H1 (cell line): ENCODE measurements around the gene LOXL1. TPM values are rescaled to one million over a fixed set of nuclear protein-coding genes. Genes with fewer than 3 reads are reported as not detected.
"Not testable (repeated sequence)": the region's sequence is repeated elsewhere in the genome, so short reads cannot be mapped to it uniquely, and the experiment has no call there.

Experiments
- CTCF ChIA-PET: fragments of 300-600 bp; sonication (Branson Sonifier 250); formaldehyde crosslinking; loops from one replicate; lab custom pipeline; 2021; ENCODE audit not compliant: partially characterized antibody; lab: Charles Lee
- POLR2A ChIA-PET: fragments of 300-600 bp; sonication (Branson Sonifier 250); formaldehyde crosslinking; loops from one replicate; lab custom pipeline; 2021; ENCODE audit warnings: inconsistent platforms; ENCODE audit not compliant: partially characterized antibody; lab: Charles Lee
- DNase-seq, 2 experiments: peaks; one replicate each; pipeline versions ENCODE4 v3.0.0 to v3.0.0-alpha.2; 2010 to 2022; ENCODE audit warnings: low spot score in 2 of 2, low read depth in 1 of 2, mixed read lengths in 1 of 2
- FAIRE-seq: peaks from 2 replicates; lab custom pipeline; 2011; peaks lifted over from hg19 to GRCh38; lab: Jason Lieb, UNC
- H2AFZ ChIP-seq: 2 replicates; pipeline ENCODE4 v1.8.1; 2012; ENCODE audit warnings: low read length, inconsistent platforms
- H2AK5ac ChIP-seq: 2 replicates; pipeline ENCODE4 v1.6.1; 2013; ENCODE audit warnings: low read depth, low read length
- H2BK120ac ChIP-seq: replicated peaks from 2 replicates; pipeline ENCODE3; 2013; ENCODE audit warnings: low read depth, low read length, inconsistent platforms
- H2BK12ac ChIP-seq: 2 replicates; pipeline ENCODE4 v1.6.1; 2013; ENCODE audit warnings: low read depth, low read length
- H2BK15ac ChIP-seq: 2 replicates; pipeline ENCODE4 v1.6.1; 2013; ENCODE audit warnings: low read length
- H2BK20ac ChIP-seq: 2 replicates; pipeline ENCODE4 v1.6.1; 2013; ENCODE audit warnings: low read length
- H2BK5ac ChIP-seq: 2 replicates; pipeline ENCODE4 v1.6.1; 2013; ENCODE audit warnings: low read depth, low read length
- H3K14ac ChIP-seq: 2 replicates; pipeline ENCODE4 v1.6.1; 2013; ENCODE audit warnings: inconsistent platforms; ENCODE audit not compliant: insufficient read length
- H3K18ac ChIP-seq: 2 replicates; pipeline ENCODE4 v1.6.1; 2013; ENCODE audit warnings: low read length; ENCODE audit errors: extremely low read depth
- H3K23ac ChIP-seq: 2 replicates; pipeline ENCODE4 v1.6.1; 2013; ENCODE audit warnings: inconsistent platforms; ENCODE audit not compliant: insufficient read length
- H3K23me2 ChIP-seq: 2 replicates; pipeline ENCODE4 v1.6.1; 2013; ENCODE audit warnings: low read depth, low read length
- H3K27ac ChIP-seq: 2 replicates; pipeline ENCODE4 v1.6.1; 2011; ENCODE audit warnings: low read depth, low read length, inconsistent platforms
- H3K27me3 ChIP-seq, 4 experiments: replicated peaks in 1 of 4; 1 replicate in 1 of 4; 2 replicates in 3 of 4; pipeline versions ENCODE4 v1.6.1 to v1.8.1; 2011 to 2013; ENCODE audit warnings: low read length in 3 of 4, mild to moderate bottlenecking in 3 of 4, inconsistent platforms in 2 of 4, mixed read lengths in 2 of 4, moderate library complexity in 1 of 4; ENCODE audit not compliant: control insufficient read depth in 3 of 4, insufficient read depth in 3 of 4; ENCODE audit errors: extremely low read depth in 1 of 4
- H3K36me3 ChIP-seq, 4 experiments: 2 replicates each; pipeline versions ENCODE4 v1.6.1 to v1.8.1; 2011 to 2013; ENCODE audit warnings: mild to moderate bottlenecking in 4 of 4, low read length in 3 of 4, moderate library complexity in 2 of 4, control low read depth in 1 of 4, inconsistent platforms in 1 of 4; ENCODE audit not compliant: insufficient read depth in 4 of 4, control insufficient read depth in 2 of 4
- H3K4ac ChIP-seq: replicated peaks from 2 replicates; pipeline ENCODE3; 2013; ENCODE audit warnings: low read length, low read depth, mixed read lengths, inconsistent platforms; ENCODE audit not compliant: insufficient read length
- H3K4me1 ChIP-seq, 4 experiments: replicated peaks in 1 of 4; 1 replicate in 1 of 4; 2 replicates in 3 of 4; pipeline versions ENCODE4 v1.6.1 to v1.8.1; 2011 to 2013; ENCODE audit warnings: low read length in 3 of 4, inconsistent platforms in 2 of 4, mixed read lengths in 1 of 4; ENCODE audit not compliant: insufficient read depth in 4 of 4, control insufficient read depth in 3 of 4
- H3K4me2 ChIP-seq, 2 experiments: 2 replicates each; pipeline versions ENCODE4 v1.6.1 to v1.8.1; 2011 to 2013; ENCODE audit warnings: low read depth in 2 of 2, low read length in 2 of 2, control low read depth in 1 of 2, inconsistent platforms in 1 of 2, mild to moderate bottlenecking in 1 of 2; ENCODE audit not compliant: insufficient read depth in 1 of 2
- H3K4me3 ChIP-seq, 4 experiments: fragments of 200-600, 300-600 bp in 1 of 4; sonication (generic), shearing (Covaris generic), sonication (Bioruptor Twin) in 1 of 4; 2 replicates each; pipeline versions ENCODE4 v1.5.1 to v1.8.1; 2011 to 2016; ENCODE audit warnings: low read length in 4 of 4, low read depth in 3 of 4, control low read depth in 2 of 4, inconsistent platforms in 2 of 4, mild to moderate bottlenecking in 2 of 4, mixed read lengths in 1 of 4, moderate library complexity in 1 of 4; ENCODE audit not compliant: insufficient read depth in 2 of 4; ENCODE audit errors: extremely low read depth in 1 of 4
- H3K56ac ChIP-seq: replicated peaks from 2 replicates; pipeline ENCODE3; 2013; ENCODE audit warnings: low read depth, mild to moderate bottlenecking, mixed read lengths, low read length, inconsistent platforms; ENCODE audit not compliant: insufficient read length
- H3K79me1 ChIP-seq: 2 replicates; pipeline ENCODE4 v1.6.1; 2013; ENCODE audit warnings: low read depth, low read length, control low read depth
- H3K79me2 ChIP-seq, 2 experiments: 2 replicates each; pipeline versions ENCODE4 v1.6.1 to v1.8.1; 2012 to 2013; ENCODE audit warnings: low read length in 2 of 2, mild to moderate bottlenecking in 2 of 2, inconsistent platforms in 1 of 2; ENCODE audit not compliant: insufficient read depth in 2 of 2, control insufficient read depth in 1 of 2
- H3K9ac ChIP-seq, 4 experiments: replicated peaks in 1 of 4; 1 replicate in 1 of 4; 2 replicates in 3 of 4; pipeline versions ENCODE4 v1.6.1 to v1.8.1; 2011 to 2013; ENCODE audit warnings: low read depth in 3 of 4, low read length in 3 of 4, control low read depth in 2 of 4, mild to moderate bottlenecking in 2 of 4, moderate library complexity in 2 of 4, inconsistent platforms in 1 of 4; ENCODE audit errors: extremely low read depth in 1 of 4
- H3K9me3 ChIP-seq, 2 experiments: 2 replicates each; pipeline versions ENCODE4 v1.6.1 to v1.8.1; 2012 to 2013; ENCODE audit warnings: mild to moderate bottlenecking in 2 of 2, moderate library complexity in 2 of 2, control low read depth in 1 of 2, inconsistent platforms in 1 of 2, low read depth in 1 of 2, low read length in 1 of 2, mixed read lengths in 1 of 2; ENCODE audit not compliant: insufficient read depth in 2 of 2
- H4K20me1 ChIP-seq, 2 experiments: replicated peaks in 1 of 2; 2 replicates each; pipeline versions ENCODE3 to v1.8.1; 2011 to 2013; ENCODE audit warnings: inconsistent platforms in 2 of 2, low read length in 2 of 2, mild to moderate bottlenecking in 1 of 2; ENCODE audit not compliant: insufficient read depth in 2 of 2, control insufficient read depth in 1 of 2
- H4K5ac ChIP-seq: 2 replicates; pipeline ENCODE4 v1.6.1; 2013; ENCODE audit warnings: low read length, low read depth, mixed read lengths, inconsistent platforms; ENCODE audit not compliant: insufficient read length
- H4K8ac ChIP-seq: 2 replicates; pipeline ENCODE4 v1.8.0; 2013; ENCODE audit warnings: mild to moderate bottlenecking, moderate library complexity, low read length, inconsistent platforms; ENCODE audit not compliant: insufficient read depth; ENCODE audit errors: extremely low read depth
- H4K91ac ChIP-seq: replicated peaks from 2 replicates; pipeline ENCODE3; 2013; ENCODE audit warnings: low read length, mixed read lengths, inconsistent platforms; ENCODE audit not compliant: insufficient read length
- CBX5 ChIP-seq: fragments of 300-800, 300-1000 bp; sonication (generic); IDR thresholded peaks from 2 replicates; pipeline ENCODE4 v1.7.1; 2016; ENCODE audit warnings: antibody characterized with exemption, low read length, low read depth
- RAD21 ChIP-seq, 2 experiments: IDR thresholded peaks in 1 of 2; conservative IDR thresholded peaks in 1 of 2; 2 replicates each; pipeline ENCODE4 v1.6.1; 2011; ENCODE audit warnings: low read depth in 2 of 2, low read length in 2 of 2, improper control_type of control experiment in 1 of 2, inconsistent platforms in 1 of 2, mild to moderate bottlenecking in 1 of 2, moderate library complexity in 1 of 2
- WGBS, 2 experiments: shearing (Covaris generic) in 1 of 2; methylation state at CpG; one replicate each; pipeline versions ENCODE4 v1.1.6 to v1.1.7; 2013 to 2015; ENCODE audit warnings: low lambda C conversion rate in 2 of 2, mixed read lengths in 2 of 2, inconsistent platforms in 1 of 2, low coverage in 1 of 2, missing lambda C conversion rate in 1 of 2; ENCODE audit not compliant: insufficient replicate concordance in 2 of 2, insufficient coverage in 1 of 2, insufficient read length in 1 of 2; ENCODE audit errors: extremely low coverage in 1 of 2, missing lambda C conversion rate in 1 of 2; 5-methylcytosine and 5-hydroxymethylcytosine counted together
- polyA plus RNA-seq, 7 experiments: library from polyadenylated mRNA; depleted of rRNA in 3 of 7; stranded (reverse) in 5 of 7; unstranded in 2 of 7; fragments of >200 nt in 5 of 7; fragments of 200-250 nt in 2 of 7; gene quantifications; 1 replicate in 5 of 7; 2 replicates in 1 of 7; 4 replicates in 1 of 7; pipeline versions ENCODE4 v1.2.1 to v1.2.3, GENCODE V29; 2011 to 2013; ENCODE audit warnings: missing spikeins in 2 of 7, mixed read lengths in 2 of 7
- total RNA-seq: library from RNA; stranded (reverse); fragmentation: NEBNext Ultra II Directional; extraction: Animal tissue kit (Norgen Biotek cat#: 25700); gene quantifications from 2 replicates; pipeline ENCODE4 v1.2.1, GENCODE V29; 2021

Gene LOXL1
- total and polyA plus RNA-seq, 2 of the 8 experiments (the other 6 are each of a cell fraction or from before 2014, with no cell fraction given) = 8.1 to 14.4 TPM

DNA sequence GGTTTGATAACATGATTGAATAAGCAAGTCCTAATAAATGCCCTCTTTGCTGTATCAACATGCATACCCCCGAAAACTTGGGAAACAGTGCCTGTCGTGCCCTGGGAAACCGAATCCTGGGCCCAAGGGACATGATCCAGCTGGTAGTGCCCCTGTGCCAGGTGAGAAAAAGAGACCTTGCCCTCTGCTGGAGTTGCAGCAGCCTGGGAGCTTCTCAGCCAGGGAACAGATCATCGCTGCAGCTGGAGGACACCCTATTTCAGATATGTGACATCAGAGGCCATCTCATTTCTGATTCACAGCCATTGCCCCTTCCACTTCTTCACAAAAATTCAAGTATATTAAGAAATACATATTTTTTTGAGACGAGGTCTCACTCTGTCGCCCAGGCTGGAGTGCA lies 33.5 kb downstream of the LOXL1 start (continued):
- TF ChIP-seq RAD21 (IDR thresholded peaks at IDR 0.05 in 1 of 2, conservative IDR thresholded peaks at IDR 0.05 in 1 of 2; ENCODE audit: low read depth in 2 of 2, low read length in 2 of 2) (no peak), CBX5 (no peak)

DNA sequence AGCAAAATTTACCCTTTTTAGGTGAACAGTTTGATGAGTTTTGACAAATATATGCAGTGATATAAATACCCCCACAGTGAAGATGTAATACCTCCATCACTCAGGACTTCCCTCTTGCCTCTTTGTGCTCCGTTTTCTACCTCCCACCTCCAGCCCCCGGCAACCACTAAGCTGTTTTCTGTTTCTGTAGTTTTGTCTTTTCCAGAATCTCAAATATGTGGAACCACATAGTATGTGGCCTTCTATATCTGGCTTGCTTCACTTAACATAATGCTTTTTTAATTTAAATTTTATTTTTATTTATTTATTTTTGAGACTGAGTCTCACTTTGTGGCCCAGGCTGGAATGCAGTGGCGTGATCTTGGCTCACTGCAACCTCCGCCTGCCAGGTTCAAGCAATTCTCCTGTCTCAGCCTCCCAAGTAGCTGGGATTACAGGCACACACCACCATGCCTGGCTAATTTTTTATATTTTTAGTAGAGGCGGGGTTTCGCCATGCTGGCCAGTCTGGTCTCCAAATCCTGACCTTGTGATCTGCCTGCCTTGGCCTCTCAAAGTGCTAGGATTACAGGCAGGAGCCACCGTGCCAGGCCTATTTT lies 34.3 kb downstream of the LOXL1 start:
- WGBS, 2 experiments = 87% methylated on average over 7 of the region's 7 CpGs; no CpG with 5 or more reads in 1 of the 2 experiments
- H3K4me2 ChIP-seq, H3K4ac ChIP-seq, H3K9me3 ChIP-seq, H3K14ac ChIP-seq, FAIRE-seq, H4K91ac ChIP-seq, H3K4me3 ChIP-seq, H3K23ac ChIP-seq, H3K23me2 ChIP-seq, H3K27ac ChIP-seq, H2AFZ ChIP-seq, POLR2A ChIA-PET, H2BK15ac ChIP-seq, H2BK12ac ChIP-seq, H4K5ac ChIP-seq, H3K27me3 ChIP-seq, H2BK5ac ChIP-seq, H3K18ac ChIP-seq, H3K56ac ChIP-seq, DNase-seq, H3K4me1 ChIP-seq, H3K79me2 ChIP-seq, H2AK5ac ChIP-seq, H2BK120ac ChIP-seq, H4K20me1 ChIP-seq, H3K9ac ChIP-seq, H4K8ac ChIP-seq, H2BK20ac ChIP-seq, H3K79me1 ChIP-seq, H3K36me3 ChIP-seq: not testable (repeated sequence)
- CTCF ChIA-PET = interaction anchor here (1.0 to 2.9 kb wide), 7 partner anchors 9 to 87 kb away, joined by 3 to 12 read pairs (median 6); partner anchors contain the start of gene TBC1D21
